Memory B cell (primary cell): Measurements from ENCODE around the gene ULK4.
"Not testable (repeated sequence)": the region's sequence is repeated elsewhere in the genome, so short reads cannot be mapped to it uniquely, and the experiment has no call there.

ENCODE experiments used
- ATAC-seq: fragments of 150-1000 bp; cut with Tn5 transposase; 2 replicates; pipeline ENCODE4 v1.10.0; 2021; ENCODE audit warnings: low read depth, mild to moderate bottlenecking, moderate library complexity
- DNase-seq, 2 donors: peaks; one replicate each; pipeline ENCODE4 v3.0.0; 2022; ENCODE audit warnings: low spot score in 2 of 2
- H3K27ac Mint-ChIP-seq: one replicate; pipeline ENCODE4 v1.8.0; 2022; ENCODE audit warnings: mild to moderate bottlenecking, moderate library complexity, mixed read lengths
- H3K27me3 Mint-ChIP-seq: one replicate; pipeline ENCODE4 v1.8.0; 2022; ENCODE audit warnings: mixed read lengths
- H3K36me3 Mint-ChIP-seq: one replicate; pipeline ENCODE4 v1.8.0; 2022; ENCODE audit warnings: mild to moderate bottlenecking, mixed read lengths
- H3K4me1 Mint-ChIP-seq: one replicate; pipeline ENCODE4 v1.8.0; 2022; ENCODE audit warnings: mixed read lengths
- H3K4me3 Mint-ChIP-seq: one replicate; pipeline ENCODE4 v1.8.0; 2022; ENCODE audit warnings: mild to moderate bottlenecking, moderate library complexity, mixed read lengths
- H3K9me3 Mint-ChIP-seq: one replicate; pipeline ENCODE4 v1.8.0; 2022; ENCODE audit warnings: mixed read lengths

The ULK4 gene

DNA sequence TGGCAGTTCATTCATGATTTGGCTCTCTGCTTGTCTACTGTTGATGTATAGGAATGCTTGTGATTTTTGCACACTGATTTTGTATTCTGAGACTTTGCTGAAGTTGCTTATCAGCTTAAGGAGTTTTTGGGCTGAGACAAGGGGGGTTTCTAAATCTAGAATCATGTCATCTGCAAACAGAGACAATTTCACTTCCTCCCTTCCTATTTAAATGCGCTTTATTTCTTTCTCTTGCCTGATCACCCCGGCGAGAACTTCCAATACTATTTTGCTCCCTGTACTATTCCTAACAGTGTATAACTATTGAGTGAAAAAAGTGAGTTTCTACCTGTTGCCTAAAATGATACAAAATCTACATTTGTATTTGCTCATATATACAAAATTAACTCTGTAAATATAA is 128.3 kb downstream of the ULK4 start:
- DNase-seq (no peak), ATAC-seq (no peak)
- Mint-ChIP-seq H3K27ac (no peak overlapping the region), H3K4me1 (peaks cover 7% of the 10 kb centered on the region), H3K36me3 (peaks cover 34% of the 10 kb centered on the region), H3K9me3 (peaks cover 3% of the 10 kb centered on the region), H3K4me3 (no peak overlapping the region), H3K27me3 (no peaks in the 10 kb centered on the region)

DNA sequence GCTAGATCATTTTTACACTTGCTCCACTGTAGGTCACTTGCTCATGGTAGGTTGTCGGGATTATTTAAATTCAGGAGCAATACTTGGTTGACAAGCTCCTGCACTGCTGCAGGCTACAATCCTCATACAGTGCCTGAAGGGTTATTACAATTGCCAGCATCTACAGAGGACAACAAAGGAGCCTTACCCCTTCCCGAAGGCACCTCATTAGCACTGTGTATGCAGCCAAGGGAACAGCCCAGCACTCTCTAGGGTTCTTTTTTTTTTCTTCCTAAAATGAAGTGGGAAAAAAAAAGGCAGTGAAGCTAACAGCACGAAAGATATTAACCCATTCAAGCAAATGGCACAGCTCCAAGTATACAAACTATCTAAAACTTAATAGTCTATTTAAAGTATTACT is 142.7 kb downstream of the ULK4 start:
- DNase-seq (no peak), ATAC-seq (no peak)
- Mint-ChIP-seq H3K4me1 (no peaks in the 10 kb centered on the region), H3K4me3 (no peak overlapping the region), H3K27me3 (no peaks in the 10 kb centered on the region), H3K27ac (no peak overlapping the region), H3K36me3 (peaks cover 14% of the 10 kb centered on the region), H3K9me3 (no peaks in the 10 kb centered on the region)

DNA sequence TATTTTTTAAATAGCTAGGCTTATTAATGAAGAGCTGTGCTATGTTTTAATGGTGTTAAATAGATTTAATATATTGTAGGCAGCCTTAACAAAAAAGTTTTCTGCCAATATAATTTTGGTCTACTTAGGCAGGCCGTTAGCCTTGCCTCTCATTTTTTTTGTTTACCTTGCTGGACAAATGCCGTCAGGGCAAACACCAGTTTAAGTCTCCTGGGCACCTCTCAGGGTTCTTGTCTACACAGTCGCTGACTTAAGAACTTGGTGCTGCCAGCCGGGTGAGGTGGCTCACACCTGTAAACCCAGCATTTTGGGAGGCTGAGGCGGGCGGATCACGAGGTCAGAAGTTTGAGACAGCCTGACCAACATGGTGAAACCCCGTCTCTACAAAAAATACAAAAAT is 153.3 kb downstream of the ULK4 start:
- ATAC-seq (no peak), DNase-seq (no peak)
- Mint-ChIP-seq H3K4me1 (no peaks in the 10 kb centered on the region), H3K27ac (no peak overlapping the region), H3K9me3 (peaks cover 5% of the 10 kb centered on the region), H3K4me3 (no peak overlapping the region), H3K27me3 (no peaks in the 10 kb centered on the region), H3K36me3 (peaks cover 13% of the 10 kb centered on the region)

DNA sequence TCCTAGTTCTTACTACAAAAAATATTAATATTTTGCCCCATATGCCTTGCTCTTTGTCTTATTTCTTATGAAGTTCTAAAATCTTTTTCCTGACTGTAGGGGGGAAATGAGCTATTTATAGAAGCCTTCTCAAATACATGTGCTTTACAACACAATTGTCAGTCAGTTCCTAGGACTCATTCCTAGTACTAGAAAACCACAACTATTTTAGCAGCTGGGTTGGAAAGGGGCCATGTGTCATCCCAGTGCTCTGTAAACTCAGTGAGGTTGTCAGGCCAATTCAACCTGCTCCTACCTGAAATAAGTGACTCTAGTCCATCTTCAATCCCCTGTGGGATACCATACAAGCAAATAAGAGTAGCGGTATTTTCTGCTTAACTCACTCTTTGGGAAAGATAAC is 153.8 kb downstream of the ULK4 start:
- H3K36me3 Mint-ChIP-seq: peaks cover 14% of the 10 kb centered on the region
- DNase-seq (no peak), ATAC-seq (no peak)
- H3K4me3 Mint-ChIP-seq: no peak overlapping the region
- no peaks in the 10 kb centered on the region for H3K27me3 Mint-ChIP-seq
- no peak overlapping the region for H3K27ac Mint-ChIP-seq
- no peaks in the 10 kb centered on the region for H3K4me1 Mint-ChIP-seq
- H3K9me3 Mint-ChIP-seq: peaks cover 5% of the 10 kb centered on the region

DNA sequence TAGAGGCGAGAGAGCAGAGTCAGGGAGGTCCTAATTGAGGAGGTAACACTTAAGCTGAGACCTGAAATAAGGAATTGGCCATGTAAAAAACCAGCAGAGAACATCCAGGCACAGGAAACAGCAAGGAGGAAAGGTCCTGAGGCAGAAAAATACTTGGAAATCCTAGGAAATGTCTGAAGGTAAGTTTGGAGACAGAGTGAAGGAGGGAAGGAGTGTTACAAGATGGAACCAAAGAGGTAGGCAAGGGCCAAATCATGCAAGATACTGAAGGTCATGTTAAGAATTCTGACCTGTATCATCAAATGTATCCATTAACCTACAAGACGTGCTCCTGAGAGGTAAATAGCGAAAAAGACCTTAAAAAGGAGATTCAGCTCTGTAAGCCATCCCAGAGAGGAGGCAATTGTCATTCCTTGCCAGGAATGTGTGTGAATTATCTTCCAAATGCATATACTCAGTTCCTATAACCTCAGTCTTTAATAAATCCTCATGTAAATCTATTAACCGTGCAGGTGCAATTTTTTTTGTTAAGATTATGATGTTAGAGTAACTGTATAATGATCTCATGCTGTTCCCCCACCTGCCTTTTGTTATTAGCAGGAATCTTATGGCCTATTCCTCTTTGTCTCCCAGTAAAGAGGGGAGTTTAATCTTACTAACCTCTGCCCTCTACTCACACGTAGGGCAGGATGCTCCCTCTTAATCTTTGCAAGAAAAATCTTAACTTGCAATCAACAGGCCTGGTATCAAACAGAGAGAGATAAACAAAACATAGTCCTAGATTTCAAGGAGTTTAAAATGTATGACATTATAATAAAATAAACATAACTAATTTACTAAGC is 166.9 kb downstream of the ULK4 start:
- H3K36me3 Mint-ChIP-seq: peaks cover 19% of the 10 kb centered on the region
- H3K4me1 Mint-ChIP-seq: no peaks in the 10 kb centered on the region
- H3K4me3 Mint-ChIP-seq: no peak overlapping the region
- no peak overlapping the region for H3K27ac Mint-ChIP-seq
- DNase-seq: no peak
- ATAC-seq: no peak
- no peaks in the 10 kb centered on the region for H3K9me3 Mint-ChIP-seq
- H3K27me3 Mint-ChIP-seq: no peaks in the 10 kb centered on the region

DNA sequence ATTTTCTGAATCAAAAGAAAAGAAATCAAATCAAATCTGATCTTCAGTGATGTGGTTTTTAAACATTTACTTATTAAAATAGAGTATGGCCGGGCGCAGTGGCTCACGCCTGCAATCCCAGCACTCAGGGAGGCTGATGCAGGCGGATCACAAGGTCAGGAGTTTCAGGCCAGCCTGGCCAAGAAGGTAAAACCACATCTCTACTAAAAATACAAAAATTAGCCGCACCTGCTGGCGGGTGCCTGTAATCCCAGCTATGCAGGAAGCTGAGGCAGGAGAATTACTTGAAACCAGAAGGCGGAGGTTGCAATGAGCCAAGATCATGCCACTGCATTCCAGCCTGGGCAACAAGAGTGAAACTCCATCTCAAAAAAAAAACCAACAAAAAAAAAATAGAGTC is 169.1 kb downstream of the ULK4 start:
- Mint-ChIP-seq H3K4me3 (no peak overlapping the region), H3K27me3 (no peaks in the 10 kb centered on the region), H3K27ac (no peak overlapping the region), H3K4me1 (no peaks in the 10 kb centered on the region), H3K36me3 (peaks cover 17% of the 10 kb centered on the region), H3K9me3 (no peaks in the 10 kb centered on the region)
- DNase-seq (no peak), ATAC-seq (no peak)

DNA sequence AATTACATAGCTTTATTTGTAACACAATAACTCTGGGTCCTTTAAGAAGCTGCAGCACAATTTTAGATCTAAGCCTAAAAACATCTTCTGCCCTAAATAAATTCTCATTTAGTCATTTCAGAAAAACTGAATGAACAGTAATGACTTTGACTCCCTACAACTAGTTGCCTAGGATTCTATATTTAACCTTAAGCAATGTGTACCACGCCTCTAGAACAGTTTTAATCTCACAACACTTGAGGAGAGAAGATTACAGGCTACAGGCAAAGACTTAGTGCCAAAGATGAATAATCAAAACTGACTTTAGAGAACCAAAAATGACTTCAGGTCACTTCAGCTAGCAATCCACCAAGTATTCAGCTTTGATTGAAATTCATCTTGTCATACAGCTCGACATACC is 192.8 kb downstream of the ULK4 start:
- DNase-seq (no peak), ATAC-seq (no peak)
- Mint-ChIP-seq H3K36me3 (peaks cover 17% of the 10 kb centered on the region), H3K4me1 (no peaks in the 10 kb centered on the region), H3K9me3 (no peaks in the 10 kb centered on the region), H3K27ac (no peak overlapping the region), H3K27me3 (no peaks in the 10 kb centered on the region), H3K4me3 (no peak overlapping the region)

DNA sequence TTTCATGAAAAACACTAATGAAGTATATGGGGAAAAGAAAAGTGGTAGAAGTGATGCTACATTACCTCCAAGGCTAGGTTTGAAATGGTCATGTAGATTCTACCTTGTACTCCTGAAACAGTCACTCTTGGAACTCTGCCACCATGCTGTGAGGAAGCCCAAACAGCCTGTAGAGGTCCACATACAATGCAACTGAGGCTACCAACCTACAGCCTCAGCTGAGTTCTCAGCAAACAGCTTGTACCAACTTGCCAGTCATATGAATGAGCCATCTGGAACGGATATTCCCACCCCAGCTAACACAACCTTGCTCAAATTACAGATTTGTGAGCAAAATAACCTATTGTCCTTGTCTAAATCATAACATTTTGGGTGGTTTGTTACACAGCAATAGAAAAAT is 193.5 kb downstream of the ULK4 start:
- ATAC-seq (no peak), DNase-seq (no peak)
- Mint-ChIP-seq H3K36me3 (peaks cover 17% of the 10 kb centered on the region), H3K27me3 (no peaks in the 10 kb centered on the region), H3K9me3 (no peaks in the 10 kb centered on the region), H3K27ac (no peak overlapping the region), H3K4me1 (no peaks in the 10 kb centered on the region), H3K4me3 (no peak overlapping the region)

DNA sequence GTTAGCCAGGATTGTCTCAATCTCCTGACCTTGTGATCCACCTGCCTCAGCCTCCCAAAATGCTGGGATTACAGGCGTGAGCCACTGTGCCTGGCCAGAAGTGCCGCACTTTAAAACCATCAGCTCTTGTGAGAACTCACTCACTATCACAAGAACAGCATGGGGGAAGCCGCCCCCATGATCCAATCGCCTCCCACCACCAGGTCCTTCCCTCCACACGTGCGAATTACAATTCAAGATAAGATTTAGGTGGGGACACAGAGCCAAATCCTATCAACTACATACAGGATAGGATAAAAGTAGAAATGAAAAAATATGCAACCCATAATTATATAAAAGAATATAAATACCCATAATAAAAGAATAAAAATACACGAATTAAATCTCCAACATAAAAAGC is 199.0 kb downstream of the ULK4 start:
- not testable (repeated sequence) for H3K36me3 Mint-ChIP-seq, DNase-seq, H3K4me1 Mint-ChIP-seq, ATAC-seq, H3K27ac Mint-ChIP-seq, H3K4me3 Mint-ChIP-seq, H3K9me3 Mint-ChIP-seq, H3K27me3 Mint-ChIP-seq

DNA sequence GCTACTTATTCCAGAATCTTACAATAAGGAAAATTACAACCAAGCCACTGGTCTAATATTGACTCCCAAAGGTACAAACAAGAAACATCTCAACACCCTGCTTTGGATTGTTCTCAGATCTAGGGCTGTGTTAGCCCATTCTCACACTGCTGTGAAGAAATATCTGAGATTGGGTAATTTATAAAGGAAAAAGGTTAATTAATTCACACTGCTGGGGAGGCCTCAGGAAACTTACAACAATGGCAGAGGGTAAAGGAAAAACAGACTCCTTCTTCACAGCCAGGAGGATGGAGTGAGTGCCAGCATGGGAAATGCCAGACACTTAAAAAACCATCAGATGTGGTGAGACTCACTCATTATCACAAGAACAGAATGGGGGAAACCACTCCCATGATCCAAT is 208.3 kb downstream of the ULK4 start:
- H3K27me3 Mint-ChIP-seq: no peaks in the 10 kb centered on the region
- no peaks in the 10 kb centered on the region for H3K9me3 Mint-ChIP-seq
- H3K36me3 Mint-ChIP-seq: peaks cover 24% of the 10 kb centered on the region
- H3K27ac Mint-ChIP-seq: no peak overlapping the region
- H3K4me3 Mint-ChIP-seq: no peak overlapping the region
- H3K4me1 Mint-ChIP-seq: no peaks in the 10 kb centered on the region
- no peak for DNase-seq
- no peak for ATAC-seq

DNA sequence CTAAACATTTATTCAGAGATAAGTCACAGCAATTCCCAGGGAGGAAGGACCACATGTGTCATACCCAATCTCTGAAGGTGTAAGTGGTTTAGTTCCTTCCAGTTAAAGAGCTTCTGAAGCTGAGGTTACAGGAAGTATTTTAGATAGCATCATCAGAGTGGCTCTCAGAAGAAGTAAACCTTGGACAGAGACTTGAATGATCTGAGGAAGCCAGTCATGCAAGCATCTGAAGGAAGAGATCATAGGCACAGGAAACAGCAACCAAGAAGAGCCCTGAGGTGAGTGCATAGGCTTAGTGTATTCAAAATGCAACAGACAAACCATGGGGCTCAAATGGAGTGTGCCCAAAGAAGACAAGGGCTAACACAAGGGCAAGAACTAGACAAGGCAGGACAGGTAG is 210.3 kb downstream of the ULK4 start:
- H3K4me1 Mint-ChIP-seq: no peaks in the 10 kb centered on the region
- DNase-seq (no peak), ATAC-seq (no peak)
- no peak overlapping the region for H3K4me3 Mint-ChIP-seq
- no peaks in the 10 kb centered on the region for H3K27me3 Mint-ChIP-seq
- H3K36me3 Mint-ChIP-seq: peaks cover 26% of the 10 kb centered on the region
- no peaks in the 10 kb centered on the region for H3K9me3 Mint-ChIP-seq
- H3K27ac Mint-ChIP-seq: no peak overlapping the region

DNA sequence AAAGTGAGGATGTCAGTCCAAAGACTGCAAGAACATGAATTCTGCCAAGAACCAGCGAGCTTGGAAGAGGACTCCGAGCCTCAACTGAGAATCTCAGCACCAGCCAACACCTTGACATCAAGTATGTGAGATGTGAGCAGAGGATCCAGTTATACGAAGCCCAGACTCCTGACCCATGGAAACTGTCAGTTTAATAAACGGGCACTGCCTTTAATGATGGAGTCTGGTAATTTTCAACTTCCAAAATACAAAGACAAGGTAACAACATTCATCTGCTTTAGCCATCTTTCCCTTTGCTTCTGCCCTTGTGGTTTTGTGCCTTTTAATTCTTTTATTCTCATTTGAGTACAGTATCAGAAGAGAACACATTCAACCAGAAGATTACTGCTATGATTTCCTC is 211.9 kb downstream of the ULK4 start:
- H3K36me3 Mint-ChIP-seq: peaks cover 26% of the 10 kb centered on the region
- H3K27ac Mint-ChIP-seq: no peak overlapping the region
- ATAC-seq: no peak
- no peak for DNase-seq
- no peaks in the 10 kb centered on the region for H3K27me3 Mint-ChIP-seq
- H3K9me3 Mint-ChIP-seq: no peaks in the 10 kb centered on the region
- H3K4me3 Mint-ChIP-seq: no peak overlapping the region
- no peaks in the 10 kb centered on the region for H3K4me1 Mint-ChIP-seq

DNA sequence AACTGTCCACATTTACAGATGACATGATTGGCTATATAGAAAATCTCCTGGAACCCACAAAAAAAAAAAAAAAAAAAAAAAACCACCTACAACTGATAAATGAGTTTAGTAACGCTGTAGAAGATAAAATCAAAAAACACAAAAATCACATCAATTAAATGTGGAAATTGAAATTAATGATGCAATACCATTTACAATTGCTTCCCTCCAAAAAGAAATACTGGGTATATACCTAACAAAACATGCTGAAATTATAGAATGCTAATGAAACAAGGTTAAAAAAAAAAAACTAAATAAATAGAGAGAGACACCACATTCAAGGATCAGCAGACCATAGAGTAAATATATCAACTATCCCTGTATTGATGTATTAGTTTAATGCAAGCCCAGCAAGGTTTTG is 215.7 kb downstream of the ULK4 start:
- ATAC-seq: no peak
- peaks cover 18% of the 10 kb centered on the region for H3K36me3 Mint-ChIP-seq
- no peaks in the 10 kb centered on the region for H3K27me3 Mint-ChIP-seq
- no peak for DNase-seq
- H3K9me3 Mint-ChIP-seq: no peaks in the 10 kb centered on the region
- no peak overlapping the region for H3K4me3 Mint-ChIP-seq
- no peaks in the 10 kb centered on the region for H3K4me1 Mint-ChIP-seq
- no peak overlapping the region for H3K27ac Mint-ChIP-seq

DNA sequence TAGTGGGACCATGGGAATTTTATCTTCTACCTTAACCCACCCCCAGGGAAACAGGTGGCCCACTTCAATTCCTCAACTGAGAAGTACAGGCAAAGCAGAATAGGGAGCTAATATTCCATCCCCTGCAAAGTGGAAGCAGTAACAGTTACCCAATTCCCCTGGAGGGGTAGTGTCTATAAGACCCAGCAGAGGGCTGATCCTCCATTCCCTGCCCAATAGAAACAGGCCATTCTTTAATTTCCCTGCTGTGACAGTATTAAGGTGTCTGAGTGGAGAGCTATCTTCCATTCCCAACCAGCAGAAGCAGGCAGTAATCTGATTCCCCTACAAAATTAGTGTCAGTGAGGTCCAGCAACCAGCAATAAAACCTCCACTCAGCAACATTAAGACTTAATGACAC is 219.8 kb downstream of the ULK4 start:
- H3K27me3 Mint-ChIP-seq: no peaks in the 10 kb centered on the region
- no peaks in the 10 kb centered on the region for H3K4me1 Mint-ChIP-seq
- no peak overlapping the region for H3K27ac Mint-ChIP-seq
- DNase-seq (no peak), ATAC-seq (no peak)
- peaks cover 4% of the 10 kb centered on the region for H3K9me3 Mint-ChIP-seq
- H3K4me3 Mint-ChIP-seq: no peak overlapping the region
- H3K36me3 Mint-ChIP-seq: peaks cover 20% of the 10 kb centered on the region

DNA sequence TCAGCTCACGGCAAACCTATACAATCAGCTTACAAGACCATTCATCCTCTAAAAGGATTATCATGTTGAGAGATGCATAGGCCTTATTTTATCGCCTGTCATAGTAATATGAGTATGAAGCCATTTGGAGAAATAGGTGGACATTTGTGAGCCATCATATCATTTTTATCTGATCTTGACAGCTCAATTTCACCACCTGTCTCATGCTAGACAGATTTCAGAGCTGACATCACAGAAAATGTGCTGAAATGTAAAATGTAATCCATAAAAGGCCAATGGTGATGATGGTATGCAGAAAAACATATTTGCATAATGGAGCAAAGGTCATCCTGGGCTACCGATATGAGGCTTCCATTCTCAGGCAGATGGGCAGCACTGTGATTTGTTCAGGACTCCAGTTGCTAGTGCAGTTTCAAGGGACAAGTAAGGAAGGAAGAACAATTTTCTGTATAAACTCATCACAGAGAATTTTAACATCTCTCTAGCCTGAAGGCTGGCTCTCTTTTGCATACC is 221.5 kb downstream of the ULK4 start:
- peaks cover 23% of the 10 kb centered on the region for H3K36me3 Mint-ChIP-seq
- H3K27ac Mint-ChIP-seq: no peak overlapping the region
- ATAC-seq: no peak
- H3K9me3 Mint-ChIP-seq: peaks cover 4% of the 10 kb centered on the region
- no peak for DNase-seq
- no peaks in the 10 kb centered on the region for H3K27me3 Mint-ChIP-seq
- no peak overlapping the region for H3K4me3 Mint-ChIP-seq
- H3K4me1 Mint-ChIP-seq: no peaks in the 10 kb centered on the region
